IMR-90 (cell line): ENCODE results near the gene SAT1. TPM values are rescaled to one million over a fixed set of nuclear protein-coding genes. Genes with fewer than 3 reads are reported as not detected.

Source experiments
- ATAC-seq: fragments of 200-7000 bp; cut with Tn5 transposase; 2 replicates; pipeline ENCODE4 v1.9.1; 2020; ENCODE audit warnings: low read depth, mild to moderate bottlenecking, moderate library complexity
- BruUV-seq: library from RNA; stranded (reverse); fragments of 400-500 nt; replicated peaks from 2 replicates; lab custom pipeline; 2021; lab: Mats Ljungman, UMichigan
- CTCF ChIA-PET: fragments of 300-600 bp; formaldehyde crosslinking; extraction: SDS; loops from one replicate; lab custom pipeline; 2021; ENCODE audit warnings: antibody characterized with exemption; lab: Yijun Ruan, JAX
- POLR2A ChIA-PET: fragments of 300-600 bp; sonication (Branson Sonifier 250); formaldehyde crosslinking; loops from one replicate; lab custom pipeline; 2022; ENCODE audit warnings: antibody characterized with exemption; ENCODE audit not compliant: unreplicated experiment; lab: Charles Lee
- DNase-seq: peaks from one replicate; pipeline ENCODE4 v3.0.0; 2013
- H2AFZ ChIP-seq: replicated peaks from 2 replicates; pipeline ENCODE3; 2013; ENCODE audit warnings: low read length, mild to moderate bottlenecking; ENCODE audit not compliant: poor library complexity
- H2AK5ac ChIP-seq: 2 replicates; pipeline ENCODE4 v1.6.1; 2013; ENCODE audit warnings: low read depth, low read length, inconsistent platforms
- H2AK9ac ChIP-seq: replicated peaks from 2 replicates; pipeline ENCODE3; 2013; ENCODE audit warnings: mild to moderate bottlenecking, low read depth, low read length, moderate library complexity; ENCODE audit not compliant: poor library complexity
- H2BK120ac ChIP-seq: 2 replicates; pipeline ENCODE4 v1.6.1; 2013; ENCODE audit warnings: low read depth, low read length, inconsistent platforms
- H2BK15ac ChIP-seq: 3 replicates; pipeline ENCODE4 v1.6.1; 2013; ENCODE audit warnings: low read depth, low read length, inconsistent platforms
- H2BK20ac ChIP-seq: 2 replicates; pipeline ENCODE4 v1.6.1; 2013; ENCODE audit warnings: low read depth, mild to moderate bottlenecking, inconsistent platforms, low read length, moderate library complexity
- H2BK5ac ChIP-seq: 2 replicates; pipeline ENCODE4 v1.6.1; 2013; ENCODE audit warnings: mild to moderate bottlenecking, low read depth, low read length, inconsistent platforms; ENCODE audit not compliant: poor library complexity, severe bottlenecking
- H3K14ac ChIP-seq: replicated peaks from 2 replicates; pipeline ENCODE4 v1.6.1; 2013; ENCODE audit warnings: low read depth, low read length, inconsistent platforms
- H3K18ac ChIP-seq: 2 replicates; pipeline ENCODE4 v1.6.1; 2013; ENCODE audit warnings: low read depth, low read length, control low read depth
- H3K23ac ChIP-seq: 2 replicates; pipeline ENCODE4 v1.6.1; 2013; ENCODE audit warnings: low read depth, low read length, inconsistent platforms
- H3K27ac ChIP-seq: 2 replicates; pipeline ENCODE4 v1.5.1; 2013; ENCODE audit warnings: mild to moderate bottlenecking, control low read depth, low read length; ENCODE audit not compliant: insufficient read depth
- H3K27me3 ChIP-seq: 2 replicates; pipeline ENCODE4 v1.6.1; 2013; ENCODE audit warnings: low read length; ENCODE audit not compliant: control insufficient read depth, insufficient read depth
- H3K36me3 ChIP-seq: 2 replicates; pipeline ENCODE4 v1.6.1; 2013; ENCODE audit warnings: low read length, mixed read lengths; ENCODE audit not compliant: control insufficient read depth, insufficient read depth
- H3K4ac ChIP-seq: 2 replicates; pipeline ENCODE4 v1.6.1; 2013; ENCODE audit warnings: low read depth, low read length, inconsistent platforms
- H3K4me1 ChIP-seq: 2 replicates; pipeline ENCODE4 v1.6.1; 2013; ENCODE audit warnings: low read length, mixed read lengths; ENCODE audit not compliant: control insufficient read depth, insufficient read depth
- H3K4me2 ChIP-seq: 2 replicates; pipeline ENCODE4 v1.6.1; 2013; ENCODE audit warnings: low read depth, mild to moderate bottlenecking, control low read depth, low read length, moderate library complexity
- H3K4me3 ChIP-seq: 2 replicates; pipeline ENCODE4 v1.5.1; 2013; ENCODE audit warnings: low read depth, mild to moderate bottlenecking, control low read depth, low read length, moderate library complexity; ENCODE audit not compliant: insufficient read depth
- H3K56ac ChIP-seq: 2 replicates; pipeline ENCODE4 v1.6.1; 2013; ENCODE audit warnings: low read length, inconsistent platforms; ENCODE audit not compliant: insufficient read depth; ENCODE audit errors: extremely low read depth
- H3K79me1 ChIP-seq, 2 experiments: 2 replicates each; pipeline ENCODE4 v1.6.1; 2013; ENCODE audit warnings: low read length in 2 of 2, inconsistent platforms in 1 of 2, low read depth in 1 of 2
- H3K9ac ChIP-seq: 2 replicates; pipeline ENCODE4 v1.6.1; 2013; ENCODE audit warnings: low read depth, low read length, control low read depth
- H3K9me1 ChIP-seq: 2 replicates; pipeline ENCODE4 v1.6.1; 2013; ENCODE audit warnings: low read length, inconsistent platforms; ENCODE audit not compliant: insufficient read depth
- H3K9me3 ChIP-seq: 2 replicates; pipeline ENCODE4 v1.6.1; 2013; ENCODE audit warnings: low read length; ENCODE audit not compliant: control insufficient read depth, insufficient read depth
- H4K20me1 ChIP-seq: 2 replicates; pipeline ENCODE4 v1.6.1; 2013; ENCODE audit warnings: low read length, inconsistent platforms; ENCODE audit not compliant: insufficient read depth
- H4K5ac ChIP-seq: 2 replicates; pipeline ENCODE4 v1.6.1; 2013; ENCODE audit warnings: mild to moderate bottlenecking, low read depth, low read length, control low read depth
- H4K8ac ChIP-seq, 2 experiments: 2 replicates each; pipeline ENCODE4 v1.6.1; 2013; ENCODE audit warnings: low read depth in 2 of 2, low read length in 2 of 2, control low read depth in 1 of 2, inconsistent platforms in 1 of 2
- H4K91ac ChIP-seq: 2 replicates; pipeline ENCODE4 v1.6.1; 2013; ENCODE audit warnings: low read depth, low read length, inconsistent platforms; ENCODE audit not compliant: insufficient read depth
- BHLHE40 ChIP-seq: fragments of 150-350 bp; IDR thresholded peaks from 2 replicates; pipeline ENCODE4 v1.6.1; 2016; ENCODE audit warnings: mild to moderate bottlenecking, low read depth, low read length
- CEBPB ChIP-seq: IDR thresholded peaks from 2 replicates; pipeline ENCODE4 v1.6.1; 2012; ENCODE audit warnings: low read depth, low read length, improper control_type of control experiment
- CHD1 ChIP-seq: IDR thresholded peaks from 2 replicates; pipeline ENCODE4 v1.6.1; 2012; ENCODE audit warnings: low read depth, low read length, improper control_type of control experiment
- CTCF ChIP-seq: conservative IDR thresholded peaks from 2 replicates; pipeline ENCODE4 v1.5.1; 2012; ENCODE audit warnings: mild to moderate bottlenecking, low read depth, low read length, improper control_type of control experiment
- ELK1 ChIP-seq: fragments of 150-350 bp; IDR thresholded peaks from 2 replicates; pipeline ENCODE4 v1.6.1; 2016; ENCODE audit warnings: low read depth, mild to moderate bottlenecking, low read length, moderate library complexity, borderline replicate concordance
- FOS ChIP-seq: fragments of 150-350 bp; IDR thresholded peaks from 2 replicates; pipeline ENCODE4 v1.6.1; 2016; ENCODE audit warnings: low read depth, low read length
- MAFK ChIP-seq: IDR thresholded peaks from 2 replicates; pipeline ENCODE4 v1.6.1; 2012; ENCODE audit warnings: low read depth, low read length, improper control_type of control experiment
- MAZ ChIP-seq: IDR thresholded peaks from 2 replicates; pipeline ENCODE4 v1.6.1; 2012; ENCODE audit warnings: low read depth, mild to moderate bottlenecking, low read length, improper control_type of control experiment, moderate library complexity, borderline replicate concordance
- MXI1 ChIP-seq: IDR thresholded peaks from 2 replicates; pipeline ENCODE4 v1.6.1; 2012; ENCODE audit warnings: low read depth, mild to moderate bottlenecking, low read length, moderate library complexity, borderline replicate concordance
- NFE2L2 ChIP-seq: fragments of 150-350 bp; IDR thresholded peaks from 2 replicates; pipeline ENCODE4 v1.6.1; 2016; ENCODE audit warnings: low read depth, mild to moderate bottlenecking, low read length
- POLR2A ChIP-seq: IDR thresholded peaks from 2 replicates; pipeline ENCODE4 v1.6.1; 2012; ENCODE audit warnings: mild to moderate bottlenecking, low read depth, low read length
- RAD21 ChIP-seq: IDR thresholded peaks from 2 replicates; pipeline ENCODE4 v1.6.1; 2012; ENCODE audit warnings: low read length, improper control_type of control experiment
- RCOR1 ChIP-seq: IDR thresholded peaks from 2 replicates; pipeline ENCODE4 v1.6.1; 2012; ENCODE audit warnings: mild to moderate bottlenecking, low read length, improper control_type of control experiment; ENCODE audit not compliant: insufficient replicate concordance
- RFX5 ChIP-seq: IDR thresholded peaks from 2 replicates; pipeline ENCODE4 v1.8.0; 2012; ENCODE audit warnings: low read depth, mild to moderate bottlenecking, low read length, moderate library complexity
- SMC3 ChIP-seq: fragments of 150-350 bp; IDR thresholded peaks from 2 replicates; pipeline ENCODE4 v1.6.1; 2016; ENCODE audit warnings: low read depth, mild to moderate bottlenecking, antibody characterized with exemption, low read length, moderate library complexity
- USF2 ChIP-seq: fragments of 150-350 bp; IDR thresholded peaks from 2 replicates; pipeline ENCODE4 v1.6.1; 2017; ENCODE audit warnings: mild to moderate bottlenecking, antibody characterized with exemption, low read length, low read depth
- WGBS, 2 experiments: methylation state at CpG; one replicate each; pipeline versions ENCODE4 v1.1.5 to v1.1.7; 2013; ENCODE audit warnings: missing lambda C conversion rate in 2 of 2; ENCODE audit not compliant: insufficient read length in 1 of 2; ENCODE audit errors: extremely low coverage in 2 of 2; 5-methylcytosine and 5-hydroxymethylcytosine counted together
- dilution Hi-C: fragments of 300-500 bp; cut with HindIII; formaldehyde crosslinking; loops from one replicate; pipeline ENCODE4 v1.14.3; 2018; ENCODE audit warnings: low sequenced_read_pairs; ENCODE audit not compliant: unreplicated experiment
- in situ Hi-C: fragments of 300-500 bp; cut with MboI; formaldehyde crosslinking; loops from 3 replicates; pipeline ENCODE4 v1.14.3; 2019; ENCODE audit warnings: low sequenced_read_pairs, inconsistent platforms, mixed read lengths
- intact Hi-C: fragments of 100-400 bp; cut with micrococcal nuclease; formaldehyde crosslinking; loops from 2 replicates; pipeline ENCODE4 v1.10.0; 2022
- polyA plus RNA-seq, 3 experiments: library from polyadenylated mRNA; depleted of rRNA; stranded (reverse); fragments of >200 nt; gene quantifications; 2 replicates each; pipeline ENCODE4 v1.2.3, GENCODE V29; 2012; ENCODE audit warnings: low replicate concordance in 1 of 3
- total RNA-seq: library from RNA; depleted of rRNA; stranded (reverse); fragments of >200 nt; gene quantifications from 2 replicates; pipeline ENCODE4 v1.2.3, GENCODE V29; 2012

Gene SAT1
- total and polyA plus RNA-seq, 2 of the 4 experiments (the other 2 are of a cell fraction): 55.9 to 92.8 TPM

GRCh38 chrX:23787745-23788118 is 4.8 kb downstream of the SAT1 start:
- no peak for TF ChIP-seq MAFK
- TF ChIP-seq CEBPB: no peak
- no peak for TF ChIP-seq POLR2A
- TF ChIP-seq RCOR1: no peak
- TF ChIP-seq USF2: no peak
- no peak for TF ChIP-seq FOS
- TF ChIP-seq RFX5: no peak
- no peak for TF ChIP-seq MAZ
- no peak for TF ChIP-seq SMC3
- no peak for TF ChIP-seq RAD21
- TF ChIP-seq BHLHE40: no peak
- no peak for TF ChIP-seq ELK1
- no peak for TF ChIP-seq CTCF
- no peak for TF ChIP-seq MXI1
- TF ChIP-seq CHD1: no peak
- no peak for TF ChIP-seq NFE2L2
- no peak overlapping the region for H2AFZ ChIP-seq
- H4K8ac ChIP-seq: no peak overlapping the region
- no CpG with 5 or more reads among the region's 2 CpGs for WGBS, 2 experiments
- no peak overlapping the region for H2BK20ac ChIP-seq
- intact Hi-C loops: no loop called here
- H3K9me1 ChIP-seq: no peaks in the 10 kb centered on the region
- H2AK5ac ChIP-seq: no peak overlapping the region
- no peak overlapping the region for H2BK120ac ChIP-seq
- in situ Hi-C loops: loop anchor here (10.0 kb wide), 1 partner anchor 117 kb away; the partner anchor contains the start of genes APOO and CXorf58
- dilution Hi-C loops: no loop called here
- no peak overlapping the region for H4K5ac ChIP-seq
- H3K14ac ChIP-seq: no peak overlapping the region
- no peak overlapping the region for H3K4me3 ChIP-seq
- H3K27ac ChIP-seq: no peak overlapping the region
- H3K27me3 ChIP-seq: no peaks in the 10 kb centered on the region
- no peaks in the 10 kb centered on the region for H3K4me1 ChIP-seq
- H4K20me1 ChIP-seq: peaks cover 3% of the 10 kb centered on the region; the same call in 1 of the 2 replicates
- no peak overlapping the region for H3K9ac ChIP-seq
- peaks cover 0 to 5% of the 10 kb centered on the region in 2 experiments; a peak in 1 of 4 replicates for H3K79me1 ChIP-seq
- no peaks in the 10 kb centered on the region for H3K9me3 ChIP-seq
- ATAC-seq (no peak), DNase-seq (no peak)
- H2BK5ac ChIP-seq: no peak overlapping the region
- no peak overlapping the region for H3K18ac ChIP-seq
- no peak overlapping the region for H3K56ac ChIP-seq
- H3K4me2 ChIP-seq: no peak overlapping the region
- no peak overlapping the region for H3K4ac ChIP-seq
- no peak overlapping the region for H2AK9ac ChIP-seq
- CTCF ChIA-PET: interaction anchor here (0.6 kb wide), 1 partner anchor 15 kb away, joined by 4 read pairs; no protein-coding TSS in a partner anchor
- H3K23ac ChIP-seq: no peak overlapping the region
- H3K36me3 ChIP-seq: peaks cover 2% of the 10 kb centered on the region; the same call in 1 of the 2 replicates
- no TSS peak for BruUV-seq
- H2BK15ac ChIP-seq: no peak overlapping the region
- POLR2A ChIA-PET: no interaction called here
- H4K91ac ChIP-seq: no peak overlapping the region
